Calu3 (cell line): ENCODE measurements around the gene PPP1R9A. TPM values are rescaled to one million over a fixed set of nuclear protein-coding genes. Genes with fewer than 3 reads are reported as not detected.

Source experiments
- BruUV-seq: library from RNA; stranded (reverse); fragments of 400-500 nt; replicated peaks from 2 replicates; lab custom pipeline; 2021; lab: Mats Ljungman, UMichigan
- CTCF ChIA-PET: fragments of 300-600 bp; sonication (Branson Sonifier 250); formaldehyde crosslinking; loops from one replicate; lab custom pipeline; 2022; ENCODE audit warnings: antibody characterized with exemption; lab: Charles Lee
- DNase-seq: peaks from one replicate; pipeline ENCODE4 v3.0.0; 2022
- H3K27ac Mint-ChIP-seq: one replicate; pipeline ENCODE4 v1.8.0; 2022; ENCODE audit warnings: mixed read lengths; ENCODE audit not compliant: unreplicated experiment
- H3K27me3 Mint-ChIP-seq: one replicate; pipeline ENCODE4 v1.8.0; 2022; ENCODE audit warnings: mixed read lengths; ENCODE audit not compliant: unreplicated experiment
- H3K36me3 Mint-ChIP-seq: one replicate; pipeline ENCODE4 v1.8.0; 2022; ENCODE audit warnings: mild to moderate bottlenecking, moderate library complexity, mixed read lengths; ENCODE audit not compliant: insufficient read depth, unreplicated experiment
- H3K4me1 Mint-ChIP-seq: one replicate; pipeline ENCODE4 v1.8.0; 2022; ENCODE audit warnings: mild to moderate bottlenecking, low read depth, mixed read lengths; ENCODE audit not compliant: unreplicated experiment
- H3K4me3 Mint-ChIP-seq: one replicate; pipeline ENCODE4 v1.8.0; 2022; ENCODE audit warnings: mild to moderate bottlenecking, low read depth, moderate library complexity, mixed read lengths; ENCODE audit not compliant: unreplicated experiment
- H3K9me3 Mint-ChIP-seq: one replicate; pipeline ENCODE4 v1.8.0; 2022; ENCODE audit warnings: low read depth, mixed read lengths; ENCODE audit not compliant: unreplicated experiment
- intact Hi-C: fragments of 100-400 bp; cut with micrococcal nuclease; formaldehyde crosslinking; loops from one replicate; pipeline ENCODE4 v1.10.0; 2022; ENCODE audit not compliant: unreplicated experiment
- total RNA-seq: library from RNA; stranded (reverse); gene quantifications from 2 replicates; pipeline ENCODE4 v1.2.3, GENCODE V29; 2022
- TF ChIP-seq, protein P1 (sequence below): fragments of 200-600 bp; IDR thresholded peaks from one replicate; pipeline ENCODE4 v1.8.0; 2022; ENCODE audit warnings: antibody characterized with exemption; ENCODE audit not compliant: unreplicated experiment

The PPP1R9A gene
- total RNA-seq, 1 experiment from 2014 or later = 19.4 TPM

- no peak for DNase-seq
- intact Hi-C loops = no loop called here
- TF ChIP-seq, protein P1, sequence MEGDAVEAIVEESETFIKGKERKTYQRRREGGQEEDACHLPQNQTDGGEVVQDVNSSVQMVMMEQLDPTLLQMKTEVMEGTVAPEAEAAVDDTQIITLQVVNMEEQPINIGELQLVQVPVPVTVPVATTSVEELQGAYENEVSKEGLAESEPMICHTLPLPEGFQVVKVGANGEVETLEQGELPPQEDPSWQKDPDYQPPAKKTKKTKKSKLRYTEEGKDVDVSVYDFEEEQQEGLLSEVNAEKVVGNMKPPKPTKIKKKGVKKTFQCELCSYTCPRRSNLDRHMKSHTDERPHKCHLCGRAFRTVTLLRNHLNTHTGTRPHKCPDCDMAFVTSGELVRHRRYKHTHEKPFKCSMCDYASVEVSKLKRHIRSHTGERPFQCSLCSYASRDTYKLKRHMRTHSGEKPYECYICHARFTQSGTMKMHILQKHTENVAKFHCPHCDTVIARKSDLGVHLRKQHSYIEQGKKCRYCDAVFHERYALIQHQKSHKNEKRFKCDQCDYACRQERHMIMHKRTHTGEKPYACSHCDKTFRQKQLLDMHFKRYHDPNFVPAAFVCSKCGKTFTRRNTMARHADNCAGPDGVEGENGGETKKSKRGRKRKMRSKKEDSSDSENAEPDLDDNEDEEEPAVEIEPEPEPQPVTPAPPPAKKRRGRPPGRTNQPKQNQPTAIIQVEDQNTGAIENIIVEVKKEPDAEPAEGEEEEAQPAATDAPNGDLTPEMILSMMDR = no peak
- Mint-ChIP-seq H3K27me3 (no peaks in the 10 kb centered on the region), H3K27ac (no peak overlapping the region), H3K36me3 (no peaks in the 10 kb centered on the region), H3K4me1 (peaks cover 12% of the 10 kb centered on the region), H3K9me3 (no peaks in the 10 kb centered on the region), H3K4me3 (no peak overlapping the region)
- CTCF ChIA-PET = no interaction called here
- BruUV-seq = no TSS peak
Observed at GRCh38 chr7:95062901-95063300, 155.5 kb downstream of the PPP1R9A start.

- H3K27me3 Mint-ChIP-seq = no peaks in the 10 kb centered on the region
- no TSS peak for BruUV-seq
- CTCF ChIA-PET = no interaction called here
- H3K4me1 Mint-ChIP-seq = peaks cover 12% of the 10 kb centered on the region
- intact Hi-C loops = no loop called here
- TF ChIP-seq, protein P1 = no peak
- no peak overlapping the region for H3K4me3 Mint-ChIP-seq
- H3K27ac Mint-ChIP-seq = no peak overlapping the region
- H3K9me3 Mint-ChIP-seq = no peaks in the 10 kb centered on the region
- H3K36me3 Mint-ChIP-seq = no peaks in the 10 kb centered on the region
- DNase-seq = no peak
Observed at GRCh38 chr7:95066737-95067530, 159.5 kb downstream of the PPP1R9A start.

- no peak overlapping the region for H3K4me3 Mint-ChIP-seq
- H3K36me3 Mint-ChIP-seq = no peaks in the 10 kb centered on the region
- no peaks in the 10 kb centered on the region for H3K27me3 Mint-ChIP-seq
- TF ChIP-seq, protein P1 = no peak
- H3K27ac Mint-ChIP-seq = no peak overlapping the region
- H3K9me3 Mint-ChIP-seq = no peaks in the 10 kb centered on the region
- DNase-seq = no peak
- H3K4me1 Mint-ChIP-seq = peaks cover 10% of the 10 kb centered on the region
- intact Hi-C loops = no loop called here
- no TSS peak for BruUV-seq
- CTCF ChIA-PET = no interaction called here
Observed at GRCh38 chr7:95088536-95089215, 181.3 kb downstream of the PPP1R9A start.

DNA sequence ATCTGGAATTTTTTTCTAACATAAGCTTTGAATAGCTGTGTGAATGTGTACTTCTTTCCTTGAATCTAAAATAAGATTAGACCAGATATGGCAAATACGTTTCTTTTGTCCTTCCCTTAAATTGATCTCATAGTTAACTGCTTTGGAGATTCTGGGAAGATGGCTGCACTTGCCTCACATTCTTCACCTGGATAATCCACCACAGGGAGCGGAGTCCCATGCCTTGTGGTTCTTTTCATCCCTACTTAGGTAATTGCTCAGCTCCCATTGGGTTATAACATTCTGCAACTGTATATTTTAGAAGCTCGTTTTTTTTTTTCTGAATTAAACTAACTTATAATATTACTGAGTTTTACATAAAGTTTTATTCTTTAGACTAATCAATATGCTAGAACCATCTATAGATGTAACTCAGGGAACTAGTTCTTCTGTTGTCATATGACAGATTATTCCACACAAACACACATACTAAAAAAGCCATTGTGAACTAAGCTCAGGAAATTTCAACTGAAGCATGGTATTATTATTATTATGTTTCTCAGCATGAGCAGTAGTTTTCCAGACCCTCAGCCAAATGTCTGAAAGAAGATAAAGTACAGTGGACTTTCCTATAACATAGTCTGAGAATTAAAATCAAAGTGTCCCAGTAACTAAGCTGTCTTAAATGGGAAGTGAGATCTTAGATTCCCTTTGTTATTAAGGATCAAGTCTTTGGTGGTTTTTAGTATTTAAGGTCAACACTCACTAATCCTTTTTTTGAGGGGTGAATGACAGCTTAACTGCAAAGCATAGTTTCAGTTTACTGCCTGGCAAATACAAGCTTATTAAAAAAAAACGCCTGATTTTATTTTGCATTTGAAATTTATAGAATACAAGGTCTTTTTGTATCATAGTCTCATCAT, 182.3 kb downstream of the PPP1R9A start:
- H3K36me3 Mint-ChIP-seq = no peaks in the 10 kb centered on the region
- intact Hi-C loops = no loop called here
- TF ChIP-seq, protein P1 = no peak
- H3K4me3 Mint-ChIP-seq = no peak overlapping the region
- H3K27me3 Mint-ChIP-seq = no peaks in the 10 kb centered on the region
- peaks cover 10% of the 10 kb centered on the region for H3K4me1 Mint-ChIP-seq
- no TSS peak for BruUV-seq
- no peak overlapping the region for H3K27ac Mint-ChIP-seq
- no peak for DNase-seq
- H3K9me3 Mint-ChIP-seq = no peaks in the 10 kb centered on the region
- CTCF ChIA-PET = interaction anchor here (0.7 kb wide), 1 partner anchor 225 kb away, joined by 3 read pairs; no protein-coding TSS in a partner anchor
